ENCODE measurements around the gene TSC22D1. TPM values are rescaled to one million over a fixed set of nuclear protein-coding genes. Genes with fewer than 3 reads are reported as not detected.

TSC22D1 gene
- total RNA-seq, 1 experiment from 2014 or later: 37.2 TPM

- H3K4me1 Mint-ChIP-seq (ENCODE audit: low read depth, unreplicated experiment): peaks cover 17% of the 10 kb centered on the region
- BruUV-seq (replicated peaks): no TSS peak
- CTCF ChIA-PET: no interaction called here
- DNase-seq: no peak
- no peaks in the 10 kb centered on the region for H3K9me3 Mint-ChIP-seq (ENCODE audit: low read depth, unreplicated experiment)
- H3K4me3 Mint-ChIP-seq (ENCODE audit: low read depth, unreplicated experiment): no peak overlapping the region
- H3K27ac Mint-ChIP-seq (ENCODE audit: unreplicated experiment): no peak overlapping the region
- no peaks in the 10 kb centered on the region for H3K27me3 Mint-ChIP-seq (ENCODE audit: unreplicated experiment)
- no peak for TF ChIP-seq CTCF (IDR thresholded peaks at IDR 0.05; ENCODE audit: unreplicated experiment)
- peaks cover 8% of the 10 kb centered on the region for H3K36me3 Mint-ChIP-seq (ENCODE audit: insufficient read depth, unreplicated experiment)
- intact Hi-C loops (cut with micrococcal nuclease; ENCODE audit: unreplicated experiment): no loop called here
Measured at GRCh38 chr13:44448875-44449274, 127.3 kb downstream of the TSC22D1 start.

- Mint-ChIP-seq H3K27ac (ENCODE audit: unreplicated experiment) (no peak overlapping the region), H3K36me3 (ENCODE audit: insufficient read depth, unreplicated experiment) (peaks cover 8% of the 10 kb centered on the region), H3K4me3 (ENCODE audit: low read depth, unreplicated experiment) (no peak overlapping the region), H3K4me1 (ENCODE audit: low read depth, unreplicated experiment) (peaks cover 17% of the 10 kb centered on the region), H3K9me3 (ENCODE audit: low read depth, unreplicated experiment) (no peaks in the 10 kb centered on the region), H3K27me3 (ENCODE audit: unreplicated experiment) (no peaks in the 10 kb centered on the region)
- no peak for DNase-seq
- TF ChIP-seq CTCF (IDR thresholded peaks at IDR 0.05; ENCODE audit: unreplicated experiment): no peak
- intact Hi-C loops (cut with micrococcal nuclease; ENCODE audit: unreplicated experiment): no loop called here
- no TSS peak for BruUV-seq (replicated peaks)
- CTCF ChIA-PET: no interaction called here
Measured at GRCh38 chr13:44448373-44448772, 127.8 kb downstream of the TSC22D1 start.

- Mint-ChIP-seq H3K9me3 (ENCODE audit: low read depth, unreplicated experiment) (no peaks in the 10 kb centered on the region), H3K27ac (ENCODE audit: unreplicated experiment) (no peak overlapping the region), H3K4me1 (ENCODE audit: low read depth, unreplicated experiment) (peaks cover 17% of the 10 kb centered on the region), H3K4me3 (ENCODE audit: low read depth, unreplicated experiment) (no peak overlapping the region), H3K27me3 (ENCODE audit: unreplicated experiment) (no peaks in the 10 kb centered on the region), H3K36me3 (ENCODE audit: insufficient read depth, unreplicated experiment) (peaks cover 8% of the 10 kb centered on the region)
- CTCF ChIA-PET: no interaction called here
- TF ChIP-seq CTCF (IDR thresholded peaks at IDR 0.05; ENCODE audit: unreplicated experiment): no peak
- no peak for DNase-seq
- no TSS peak for BruUV-seq (replicated peaks)
- intact Hi-C loops (cut with micrococcal nuclease; ENCODE audit: unreplicated experiment): no loop called here
Measured at GRCh38 chr13:44447783-44448321, 128.3 kb downstream of the TSC22D1 start.

DNA sequence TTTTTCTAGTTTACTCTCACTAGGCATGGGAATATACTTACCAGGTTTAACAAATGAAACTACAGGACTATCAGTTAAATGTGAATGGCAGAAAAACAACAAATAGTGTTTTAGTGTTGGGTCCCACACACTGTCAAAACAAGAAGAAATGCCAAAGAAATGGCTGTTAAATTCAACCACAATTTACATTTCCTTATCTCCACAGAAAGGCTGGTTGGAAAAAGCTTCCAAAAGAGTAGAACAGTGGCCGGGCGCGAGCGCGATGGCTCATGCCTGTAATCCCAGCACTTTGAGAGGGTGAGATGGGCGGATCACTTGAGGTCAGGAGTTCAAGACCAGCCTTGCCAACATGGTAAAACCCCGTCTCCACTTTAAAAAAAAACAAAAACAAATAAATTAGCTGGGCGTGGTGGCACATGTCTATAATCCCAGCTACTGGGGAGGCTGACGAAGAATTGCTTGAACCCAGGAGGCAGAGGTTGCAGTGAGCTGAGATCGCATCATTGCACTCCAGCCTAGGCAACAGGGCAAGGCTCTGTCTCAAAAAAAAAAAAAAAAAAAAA, 136.0 kb downstream of the TSC22D1 start:
- H3K9me3 Mint-ChIP-seq (ENCODE audit: low read depth, unreplicated experiment): no peaks in the 10 kb centered on the region
- H3K4me3 Mint-ChIP-seq (ENCODE audit: low read depth, unreplicated experiment): no peak overlapping the region
- TF ChIP-seq CTCF (IDR thresholded peaks at IDR 0.05; ENCODE audit: unreplicated experiment): no peak
- H3K27ac Mint-ChIP-seq (ENCODE audit: unreplicated experiment): no peak overlapping the region
- no peaks in the 10 kb centered on the region for H3K27me3 Mint-ChIP-seq (ENCODE audit: unreplicated experiment)
- DNase-seq: no peak
- intact Hi-C loops (cut with micrococcal nuclease; ENCODE audit: unreplicated experiment): no loop called here
- CTCF ChIA-PET: no interaction called here
- no TSS peak for BruUV-seq (replicated peaks)
- peaks cover 8% of the 10 kb centered on the region for H3K4me1 Mint-ChIP-seq (ENCODE audit: low read depth, unreplicated experiment)
- H3K36me3 Mint-ChIP-seq (ENCODE audit: insufficient read depth, unreplicated experiment): peaks cover 21% of the 10 kb centered on the region
